Activated B cell treated with CpG ODN at 0.5 μM for 24 hours (primary cell): ENCODE measurements around the gene NAMPT. TPM values are rescaled to one million over a fixed set of nuclear protein-coding genes. Genes with fewer than 3 reads are reported as not detected.
"Not testable (repeated sequence)": the region's sequence is repeated elsewhere in the genome, so short reads cannot be mapped to it uniquely, and the experiment has no call there.

ENCODE experiments used
- ATAC-seq: fragments of 200-7000 bp; cut with Tn5 transposase; one replicate; pipeline ENCODE4 v1.10.0; 2021; ENCODE audit warnings: low read depth, mild to moderate bottlenecking, moderate library complexity
- CTCF ChIA-PET: fragments of 350-600 bp; sonication (Branson Sonifier 250); formaldehyde crosslinking; loops from one replicate; lab custom pipeline; 2021; ENCODE audit warnings: antibody characterized with exemption; lab: Charles Lee
- POLR2A ChIA-PET: fragments of 350-600 bp; sonication (Branson Sonifier 250); formaldehyde crosslinking; loops from one replicate; lab custom pipeline; 2021; ENCODE audit warnings: antibody characterized with exemption; lab: Charles Lee
- DNase-seq: peaks from one replicate; pipeline ENCODE4 v3.0.0; 2022
- H3K27ac Mint-ChIP-seq: one replicate; pipeline ENCODE4 v1.8.0; 2020; ENCODE audit warnings: mixed read lengths
- H3K27me3 Mint-ChIP-seq: one replicate; pipeline ENCODE4 v1.8.0; 2021; ENCODE audit warnings: mixed read lengths
- H3K36me3 Mint-ChIP-seq: one replicate; pipeline ENCODE4 v1.8.0; 2021; ENCODE audit warnings: low read depth, mixed read lengths
- H3K4me1 Mint-ChIP-seq: one replicate; pipeline ENCODE4 v1.8.0; 2021; ENCODE audit warnings: mixed read lengths
- H3K4me3 Mint-ChIP-seq: one replicate; pipeline ENCODE4 v1.8.0; 2020; ENCODE audit warnings: mild to moderate bottlenecking, mixed read lengths
- H3K9me3 Mint-ChIP-seq: one replicate; pipeline ENCODE4 v1.8.0; 2020; ENCODE audit warnings: mixed read lengths
- intact Hi-C: fragments of 100-400 bp; cut with micrococcal nuclease; formaldehyde crosslinking; loops from one replicate; pipeline ENCODE4 v1.15.1; 2024
- total RNA-seq: library from RNA; stranded (reverse); gene quantifications from 2 replicates; pipeline ENCODE4 v1.2.3, GENCODE V29; 2022
- TF ChIP-seq, protein P1 (sequence below): fragments of 200-600 bp; IDR thresholded peaks from one replicate; pipeline ENCODE4 v1.8.0; 2022; ENCODE audit warnings: antibody characterized with exemption, mild to moderate bottlenecking

NAMPT gene
- total RNA-seq, 1 donor from 2014 or later: 90.2 TPM

DNA sequence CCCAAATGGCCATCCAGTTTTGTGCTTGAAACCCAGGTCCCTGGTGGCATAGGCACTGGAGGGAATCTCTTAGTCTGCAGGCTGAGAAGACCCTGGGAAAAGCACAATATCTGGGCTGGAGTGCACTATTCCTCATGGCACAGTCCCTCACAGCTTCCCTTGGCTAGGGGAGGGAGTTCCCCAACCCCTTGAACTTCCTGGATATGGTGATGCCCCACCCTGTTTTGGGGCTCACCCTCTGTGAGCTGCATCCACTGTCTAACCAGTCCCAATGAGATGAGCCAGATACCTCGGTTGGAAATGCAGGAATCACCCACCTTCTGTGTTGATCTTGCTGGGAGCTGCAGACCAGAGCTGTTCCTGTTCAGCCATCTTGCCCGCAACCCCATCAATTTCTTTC, 19.8 kb upstream of the NAMPT start:
- H3K4me1 Mint-ChIP-seq: no peaks in the 10 kb centered on the region
- H3K36me3 Mint-ChIP-seq: no peaks in the 10 kb centered on the region
- POLR2A ChIA-PET: no interaction called here
- no peak for DNase-seq
- H3K27ac Mint-ChIP-seq: no peak overlapping the region
- TF ChIP-seq, protein P1, sequence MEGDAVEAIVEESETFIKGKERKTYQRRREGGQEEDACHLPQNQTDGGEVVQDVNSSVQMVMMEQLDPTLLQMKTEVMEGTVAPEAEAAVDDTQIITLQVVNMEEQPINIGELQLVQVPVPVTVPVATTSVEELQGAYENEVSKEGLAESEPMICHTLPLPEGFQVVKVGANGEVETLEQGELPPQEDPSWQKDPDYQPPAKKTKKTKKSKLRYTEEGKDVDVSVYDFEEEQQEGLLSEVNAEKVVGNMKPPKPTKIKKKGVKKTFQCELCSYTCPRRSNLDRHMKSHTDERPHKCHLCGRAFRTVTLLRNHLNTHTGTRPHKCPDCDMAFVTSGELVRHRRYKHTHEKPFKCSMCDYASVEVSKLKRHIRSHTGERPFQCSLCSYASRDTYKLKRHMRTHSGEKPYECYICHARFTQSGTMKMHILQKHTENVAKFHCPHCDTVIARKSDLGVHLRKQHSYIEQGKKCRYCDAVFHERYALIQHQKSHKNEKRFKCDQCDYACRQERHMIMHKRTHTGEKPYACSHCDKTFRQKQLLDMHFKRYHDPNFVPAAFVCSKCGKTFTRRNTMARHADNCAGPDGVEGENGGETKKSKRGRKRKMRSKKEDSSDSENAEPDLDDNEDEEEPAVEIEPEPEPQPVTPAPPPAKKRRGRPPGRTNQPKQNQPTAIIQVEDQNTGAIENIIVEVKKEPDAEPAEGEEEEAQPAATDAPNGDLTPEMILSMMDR: no peak
- peaks cover 27% of the 10 kb centered on the region for H3K27me3 Mint-ChIP-seq
- H3K9me3 Mint-ChIP-seq: peaks cover 13% of the 10 kb centered on the region
- ATAC-seq: no peak
- CTCF ChIA-PET: no interaction called here
- intact Hi-C loops: no loop called here
- no peak overlapping the region for H3K4me3 Mint-ChIP-seq

DNA sequence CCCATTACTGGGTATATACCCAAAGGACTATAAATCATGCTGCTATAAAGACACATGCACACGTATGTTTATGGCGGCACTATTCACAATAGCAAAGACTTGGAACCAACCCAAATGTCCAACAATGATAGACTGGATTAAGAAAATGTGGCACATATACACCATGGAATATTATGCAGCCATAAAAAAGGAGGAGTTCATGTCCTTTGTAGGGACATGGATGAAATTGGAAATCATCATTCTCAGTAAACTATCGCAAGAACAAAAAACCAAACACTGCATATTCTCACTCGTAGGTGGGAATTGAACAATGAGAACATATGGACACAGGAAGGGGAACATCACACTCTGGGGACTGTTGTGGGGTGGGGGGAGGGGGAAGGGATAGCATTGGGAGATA, 13.8 kb upstream of the NAMPT start:
- Mint-ChIP-seq H3K9me3 (peaks cover 13% of the 10 kb centered on the region), H3K27me3 (peaks cover 12% of the 10 kb centered on the region)
- H3K4me1 Mint-ChIP-seq, H3K27ac Mint-ChIP-seq, CTCF ChIA-PET, intact Hi-C loops, H3K4me3 Mint-ChIP-seq, ATAC-seq, DNase-seq, H3K36me3 Mint-ChIP-seq: not testable (repeated sequence)
- POLR2A ChIA-PET: interaction anchor here (1.3 kb wide), 1 partner anchor 14 kb away, joined by 3 read pairs; the partner anchor contains the start of gene NAMPT

DNA sequence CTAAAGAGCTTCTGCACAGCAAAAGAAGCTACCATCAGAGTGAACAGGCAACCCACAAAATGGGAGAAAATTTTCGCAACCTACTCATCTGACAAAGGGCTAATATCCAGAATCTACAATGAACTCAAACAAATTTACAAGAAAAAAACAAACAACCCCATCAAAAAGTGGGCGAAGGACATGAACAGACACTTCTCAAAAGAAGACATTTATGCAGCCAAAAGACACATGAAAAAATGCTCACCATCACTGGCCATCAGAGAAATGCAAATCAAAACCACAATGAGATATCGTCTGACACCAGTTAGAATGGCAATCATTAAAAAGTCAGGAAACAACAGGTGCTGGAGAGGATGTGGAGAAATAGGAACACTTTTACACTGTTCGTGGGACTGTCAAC, 13.4 kb upstream of the NAMPT start:
- H3K36me3 Mint-ChIP-seq: not testable (repeated sequence)

DNA sequence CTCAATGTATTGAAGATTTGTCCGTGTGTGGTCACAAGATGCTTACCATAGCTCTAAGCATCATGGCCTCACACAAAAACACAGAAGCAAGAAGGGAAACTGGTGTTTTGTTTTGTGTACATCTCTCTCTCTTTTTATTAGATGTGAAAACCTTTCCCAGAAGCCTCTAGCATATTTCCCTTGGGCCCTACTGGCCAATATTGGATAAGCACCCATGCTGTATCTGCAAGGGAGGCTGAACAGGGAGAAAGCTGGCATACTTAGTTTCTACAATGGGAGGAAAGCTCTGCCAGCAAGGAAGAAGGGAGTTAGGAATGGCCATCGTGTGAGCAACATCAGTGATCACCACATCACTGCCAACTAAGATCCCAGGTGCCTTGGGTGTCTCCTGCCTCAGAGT, 9.6 kb upstream of the NAMPT start:
- Mint-ChIP-seq H3K9me3 (no peaks in the 10 kb centered on the region), H3K27ac (no peak overlapping the region), H3K27me3 (no peaks in the 10 kb centered on the region), H3K4me1 (no peaks in the 10 kb centered on the region), H3K4me3 (no peak overlapping the region), H3K36me3 (no peaks in the 10 kb centered on the region)
- TF ChIP-seq, protein P1: no peak
- POLR2A ChIA-PET: no interaction called here
- DNase-seq (no peak), ATAC-seq (no peak)
- CTCF ChIA-PET: no interaction called here
- intact Hi-C loops: no loop called here

More for the DNA sequence above, 13.4 kb upstream of the NAMPT start:
- H3K27me3 Mint-ChIP-seq: peaks cover 12% of the 10 kb centered on the region
- peaks cover 11% of the 10 kb centered on the region for H3K9me3 Mint-ChIP-seq
- ATAC-seq, H3K27ac Mint-ChIP-seq, CTCF ChIA-PET, H3K4me1 Mint-ChIP-seq, H3K4me3 Mint-ChIP-seq, DNase-seq, POLR2A ChIA-PET, intact Hi-C loops: not testable (repeated sequence)

DNA sequence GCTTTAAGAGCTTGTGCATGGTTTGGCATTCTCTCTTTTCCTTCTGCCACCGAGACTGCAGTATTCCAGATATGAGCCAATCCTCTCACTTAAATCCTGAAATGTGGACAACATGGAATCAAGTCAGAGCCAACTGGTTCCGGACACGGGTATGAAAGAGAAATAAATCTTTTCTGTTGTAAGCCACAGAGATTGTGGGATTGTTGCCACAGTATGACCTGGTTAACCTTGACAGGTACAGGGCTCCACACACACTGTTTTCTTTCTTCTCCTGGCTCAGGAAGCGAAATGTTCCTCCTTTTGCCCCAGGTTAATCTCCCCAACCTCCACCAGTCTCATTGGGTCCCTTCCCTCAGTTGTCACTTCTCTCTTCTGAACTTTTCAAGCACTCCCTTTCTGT, 6.5 kb upstream of the NAMPT start:
- H3K4me1 Mint-ChIP-seq: peaks cover 2% of the 10 kb centered on the region
- TF ChIP-seq, protein P1: no peak
- ChIA-PET POLR2A (no interaction called here), CTCF (no interaction called here)
- H3K27ac Mint-ChIP-seq: no peak overlapping the region
- ATAC-seq (no peak), DNase-seq (no peak)
- intact Hi-C loops: no loop called here
- H3K27me3 Mint-ChIP-seq: no peaks in the 10 kb centered on the region
- H3K4me3 Mint-ChIP-seq: no peak overlapping the region
- no peaks in the 10 kb centered on the region for H3K9me3 Mint-ChIP-seq
- H3K36me3 Mint-ChIP-seq: no peaks in the 10 kb centered on the region

DNA sequence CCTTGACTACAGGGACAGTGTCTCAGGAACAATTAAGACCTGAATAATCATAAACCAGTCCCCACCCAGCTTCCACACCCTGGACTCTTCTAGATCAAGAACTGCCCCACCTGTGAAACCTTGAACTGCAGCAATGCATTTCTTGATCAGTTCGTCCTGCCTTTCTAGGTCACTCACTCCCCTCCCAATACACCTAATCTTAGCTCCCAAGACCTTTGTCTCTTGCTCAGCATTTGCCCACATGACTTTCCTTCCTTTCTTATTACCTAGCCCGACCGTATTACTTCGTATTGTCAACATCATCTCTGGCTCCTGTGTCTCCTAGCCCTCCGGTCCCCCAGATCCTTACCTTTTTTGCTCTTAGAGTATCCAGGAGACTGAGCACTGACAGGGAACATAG, 5.5 kb upstream of the NAMPT start:
- Mint-ChIP-seq H3K27me3 (no peaks in the 10 kb centered on the region), H3K36me3 (peaks cover 2% of the 10 kb centered on the region), H3K4me1 (peaks cover 9% of the 10 kb centered on the region), H3K9me3 (no peaks in the 10 kb centered on the region), H3K4me3 (no peak overlapping the region), H3K27ac (no peak overlapping the region)
- TF ChIP-seq, protein P1: no peak
- DNase-seq (no peak), ATAC-seq (no peak)
- ChIA-PET CTCF (no interaction called here), POLR2A (no interaction called here)
- intact Hi-C loops: no loop called here
